A204.1 (cell line): Measurements from ENCODE around the gene SLC22A23.
"Not testable (repeated sequence)": the region's sequence is repeated elsewhere in the genome, so short reads cannot be mapped to it uniquely, and the experiment has no call there.

Experiments used
- FAIRE-seq: peaks from 2 replicates; lab custom pipeline; 2012; peaks lifted over from hg19 to GRCh38; lab: Jason Lieb, UNC

Gene SLC22A23

GRCh38 chr6:3261921-3262320, 194.9 kb downstream of the SLC22A23 start:
- no peak for FAIRE-seq

DNA sequence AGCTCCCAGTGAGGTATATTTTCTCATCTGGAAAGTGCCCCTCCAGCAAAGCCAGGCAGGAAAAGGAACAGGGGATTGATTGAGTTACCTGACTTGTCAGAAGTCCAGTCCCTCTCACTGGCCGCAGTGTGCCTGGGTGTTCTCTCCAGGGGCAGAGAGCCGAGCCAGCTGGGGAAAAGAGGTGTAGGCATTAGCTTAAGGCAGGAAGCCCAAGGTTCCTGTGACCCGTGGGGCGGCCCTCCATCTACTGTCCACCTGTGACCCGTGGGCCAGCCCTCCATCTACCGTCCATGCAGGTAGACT, 195.4 kb downstream of the SLC22A23 start:
- no peak for FAIRE-seq

DNA sequence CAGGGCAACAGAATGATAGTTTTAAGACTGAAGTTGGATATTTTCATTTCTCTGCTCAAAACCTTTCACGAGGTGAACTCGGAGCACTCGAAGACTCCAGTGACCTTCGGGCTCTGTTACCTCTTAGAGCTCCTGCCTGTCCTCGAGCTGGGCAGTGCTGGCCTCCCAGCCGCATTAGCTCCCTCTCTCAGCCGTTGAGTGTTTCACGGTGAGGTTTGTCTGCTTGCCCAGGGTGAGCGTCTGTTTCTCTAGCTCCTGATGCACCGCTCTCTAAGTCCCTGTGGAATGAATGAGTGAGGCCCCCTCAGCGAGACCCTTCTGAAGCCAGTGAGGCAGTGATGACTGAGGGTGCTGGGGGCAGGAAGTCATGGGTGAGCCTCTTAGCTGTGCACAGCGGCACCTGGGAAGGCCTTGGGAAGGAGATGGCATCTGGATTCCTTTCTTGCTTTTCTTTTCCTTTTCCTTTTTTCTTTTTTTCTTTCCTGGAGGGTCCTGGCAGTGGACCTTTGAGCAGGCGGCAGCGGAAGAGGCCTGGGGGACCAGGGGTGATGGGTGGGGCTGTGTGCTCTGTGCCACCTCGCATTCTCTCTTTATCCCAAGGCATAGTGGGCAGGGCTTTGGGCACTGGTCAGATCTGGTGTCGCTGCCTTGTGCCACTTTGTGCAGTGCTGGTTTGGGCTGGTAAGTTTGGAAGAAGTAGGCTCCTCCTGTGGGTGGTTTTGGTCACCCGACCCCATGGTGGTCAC, 195.9 kb downstream of the SLC22A23 start:
- no peak for FAIRE-seq

GRCh38 chr6:3260296-3260695, 196.6 kb downstream of the SLC22A23 start:
- FAIRE-seq = no peak

DNA sequence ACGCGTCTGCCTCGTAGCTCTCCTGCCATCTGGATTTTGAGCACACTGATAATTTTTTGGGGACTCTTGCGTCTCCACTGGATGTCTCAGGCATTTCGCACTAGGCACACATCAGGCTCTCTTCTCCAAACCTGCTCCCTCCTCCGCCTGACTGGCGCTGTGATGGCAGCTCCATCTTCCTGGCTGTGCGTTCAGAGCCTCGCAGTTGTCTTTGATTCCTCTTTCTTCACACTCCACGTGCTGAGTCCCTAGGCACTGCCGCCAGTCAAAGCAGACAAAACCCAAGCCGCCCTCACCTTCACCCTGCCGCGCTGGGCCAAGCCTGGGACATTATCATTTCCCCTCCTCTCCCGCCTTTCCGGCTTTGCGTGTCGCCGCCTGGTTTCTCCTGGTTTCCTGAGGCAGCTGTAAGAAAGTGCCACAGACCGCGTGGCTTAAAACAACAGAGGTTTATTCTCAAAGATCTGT, 197.3 kb downstream of the SLC22A23 start:
- FAIRE-seq = no peak

DNA sequence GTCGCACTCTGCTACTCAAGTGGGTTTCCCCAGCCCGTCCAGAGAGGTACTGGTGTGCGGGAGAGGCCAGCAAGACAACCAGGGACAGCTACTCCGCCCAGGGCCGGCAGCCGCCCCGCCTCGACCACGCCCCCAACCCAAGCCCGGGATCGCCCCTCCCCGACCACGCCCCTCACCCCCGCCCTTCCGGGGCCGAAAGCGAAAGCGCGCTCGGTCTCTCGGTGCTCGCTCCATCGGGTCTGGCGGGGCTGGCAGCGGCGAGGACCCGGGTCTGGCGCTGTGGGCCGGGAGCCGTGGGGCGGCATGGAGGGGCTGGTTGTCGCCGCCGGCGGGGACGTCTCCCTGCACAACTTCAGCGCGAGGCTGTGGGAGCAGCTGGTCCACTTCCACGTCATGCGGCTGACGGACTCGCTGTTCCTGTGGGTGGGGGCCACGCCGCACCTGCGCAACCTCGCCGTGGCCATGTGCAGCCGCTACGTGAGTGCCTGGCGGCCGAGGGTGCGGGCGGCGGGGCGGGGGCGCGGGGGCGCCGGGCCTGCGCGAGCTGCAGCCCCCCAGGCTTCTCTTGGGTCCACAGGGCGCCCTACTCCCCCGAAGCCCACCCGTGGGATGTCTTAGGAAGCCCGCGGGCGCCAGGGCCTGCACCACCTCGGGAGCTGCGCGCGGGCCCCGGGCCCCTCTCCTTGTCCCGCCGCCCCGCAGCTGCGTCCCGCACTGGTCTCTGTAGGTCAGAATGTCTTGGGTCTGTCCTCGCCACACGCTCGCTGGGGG, 197.9 kb downstream of the SLC22A23 start, which contains the start of gene PSMG4:
PSMG4 (plus strand) TSS at position 228 of the 771 bp plus-strand sequence; CDS start at position 304, 76 bp downstream.
- FAIRE-seq = peak; percentile 23

- no peak for FAIRE-seq
Observed at GRCh38 chr6:3258201-3258600, 198.6 kb downstream of the SLC22A23 start.

DNA sequence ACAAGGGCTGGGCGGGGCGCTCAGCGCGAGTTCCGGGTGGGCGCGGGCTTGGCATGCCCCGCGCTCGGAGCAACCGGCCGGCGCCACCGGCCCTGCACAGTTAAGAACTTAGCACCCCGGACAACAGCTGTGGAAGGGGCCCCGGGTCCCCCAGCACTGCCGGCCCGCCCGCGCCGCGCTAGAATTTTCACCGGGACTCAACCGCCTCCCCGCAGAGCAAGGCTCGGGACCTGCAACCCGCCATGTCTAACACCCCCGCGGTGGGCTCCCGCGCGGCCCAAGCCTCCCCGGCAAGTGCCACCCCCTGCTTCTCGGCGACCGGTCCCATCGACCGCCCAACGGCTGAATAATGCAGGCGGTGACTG, 203.3 kb downstream of the SLC22A23 start:
- no peak for FAIRE-seq

GRCh38 chr6:3252861-3253596, 203.8 kb downstream of the SLC22A23 start:
- FAIRE-seq = no peak

DNA sequence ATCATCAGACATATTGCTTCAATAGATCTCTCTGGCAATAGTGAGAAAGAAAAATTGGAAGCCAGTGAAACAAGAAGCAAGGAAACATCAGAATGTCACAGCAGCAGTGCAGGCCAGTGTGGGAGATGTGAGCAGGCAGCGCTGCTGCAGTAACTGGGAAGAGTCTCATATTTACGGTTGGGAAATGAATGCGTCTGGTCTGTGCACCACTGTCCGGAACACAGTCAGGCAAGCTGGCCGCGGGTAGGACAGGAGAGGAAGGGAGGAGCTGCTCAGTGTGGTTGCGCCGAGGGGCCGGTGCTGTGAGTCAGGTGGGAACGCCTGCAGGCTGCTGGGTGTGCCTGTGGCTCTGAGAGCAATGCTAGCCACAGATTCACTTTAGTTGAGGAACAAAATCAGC, 204.5 kb downstream of the SLC22A23 start:
- no peak for FAIRE-seq

- peak; percentile 83 for FAIRE-seq
Observed at GRCh38 chr6:3251462-3252314, 205.2 kb downstream of the SLC22A23 start.

DNA sequence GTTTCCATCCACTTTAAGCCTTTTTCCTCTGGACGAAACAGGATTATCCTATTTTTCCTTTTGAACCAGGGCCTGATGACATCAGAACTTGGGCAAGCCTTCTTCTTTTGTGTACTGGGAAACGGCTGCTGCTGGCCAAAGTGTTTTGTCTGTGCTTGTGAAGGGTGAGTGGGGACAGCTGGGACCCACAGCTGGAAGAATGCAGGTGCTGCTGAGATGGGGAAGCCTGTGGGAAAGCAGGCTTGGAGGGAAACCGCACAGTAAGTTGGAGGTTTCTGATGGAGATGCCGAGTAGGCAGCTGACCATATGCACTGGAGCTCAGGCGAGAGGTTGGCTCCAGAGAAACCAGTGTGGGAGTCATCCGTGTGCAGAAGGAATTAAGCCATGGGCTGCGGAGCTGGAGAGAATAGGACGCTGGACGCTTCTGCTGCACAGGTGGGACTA, 206.6 kb downstream of the SLC22A23 start:
- FAIRE-seq = no peak

- FAIRE-seq = no peak
Observed at GRCh38 chr6:3249821-3250220, 207.0 kb downstream of the SLC22A23 start.

- peak; percentile 93 for FAIRE-seq
Observed at GRCh38 chr6:3247255-3248146, 209.3 kb downstream of the SLC22A23 start.

DNA sequence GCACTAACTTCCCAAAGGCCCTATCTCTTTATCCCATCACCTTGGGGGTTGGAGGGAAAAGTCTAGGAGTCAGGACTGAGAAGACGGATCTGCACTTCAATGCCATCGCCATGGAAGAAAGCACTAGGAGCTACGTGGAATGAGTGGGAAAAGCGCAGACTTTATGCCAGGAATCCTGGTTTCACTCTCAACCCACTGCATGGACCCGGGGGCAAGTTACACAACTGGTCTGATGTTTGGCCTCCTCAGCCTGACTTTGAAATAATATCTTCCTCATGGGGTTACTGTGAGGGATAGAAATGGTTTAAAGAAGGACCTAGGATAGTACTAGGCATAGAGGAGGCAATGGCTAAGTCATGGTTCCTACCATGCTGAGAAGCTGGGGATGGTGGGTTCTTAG, 211.6 kb downstream of the SLC22A23 start:
- no peak for FAIRE-seq

DNA sequence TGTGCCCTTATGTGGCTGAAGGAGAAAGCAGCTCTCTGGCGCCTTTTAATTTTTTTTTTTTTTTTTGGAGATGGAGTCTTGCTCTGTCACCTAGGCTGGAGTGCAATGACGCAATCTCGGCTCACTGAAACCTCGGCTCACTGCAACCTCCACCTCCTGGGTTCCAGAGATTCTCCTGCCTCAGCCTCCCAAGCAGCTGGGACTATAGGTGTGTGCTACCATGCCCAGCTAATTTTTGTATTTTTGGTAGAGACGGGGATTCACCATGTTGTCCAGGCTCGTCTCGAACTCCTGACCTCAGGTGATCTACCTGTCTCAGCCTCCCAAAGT, 212.1 kb downstream of the SLC22A23 start:
- not testable (repeated sequence) for FAIRE-seq

GRCh38 chr6:3244003-3244831, 212.6 kb downstream of the SLC22A23 start:
- FAIRE-seq = no peak

- no peak for FAIRE-seq
Observed at GRCh38 chr6:3242768-3243167, 214.1 kb downstream of the SLC22A23 start.

DNA sequence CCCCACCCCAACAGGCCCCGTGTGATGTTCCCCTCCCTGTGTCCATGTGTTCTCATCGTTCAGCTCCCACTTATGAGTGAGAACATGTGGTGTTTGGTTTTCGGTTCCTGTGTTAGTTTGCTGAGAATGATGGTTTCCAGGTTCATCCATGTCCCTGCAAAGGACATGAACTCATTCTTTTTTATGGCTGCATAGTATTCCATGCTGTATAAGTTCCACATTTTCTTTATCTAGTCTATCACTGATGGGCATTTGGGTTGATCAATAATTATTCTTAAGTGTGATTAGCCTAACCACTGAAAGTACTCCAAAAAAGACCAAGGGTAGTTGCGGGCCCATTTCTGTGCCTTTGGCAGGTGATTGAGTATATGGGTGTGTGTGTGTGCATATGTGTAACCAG, 215.1 kb downstream of the SLC22A23 start:
- not testable (repeated sequence) for FAIRE-seq

DNA sequence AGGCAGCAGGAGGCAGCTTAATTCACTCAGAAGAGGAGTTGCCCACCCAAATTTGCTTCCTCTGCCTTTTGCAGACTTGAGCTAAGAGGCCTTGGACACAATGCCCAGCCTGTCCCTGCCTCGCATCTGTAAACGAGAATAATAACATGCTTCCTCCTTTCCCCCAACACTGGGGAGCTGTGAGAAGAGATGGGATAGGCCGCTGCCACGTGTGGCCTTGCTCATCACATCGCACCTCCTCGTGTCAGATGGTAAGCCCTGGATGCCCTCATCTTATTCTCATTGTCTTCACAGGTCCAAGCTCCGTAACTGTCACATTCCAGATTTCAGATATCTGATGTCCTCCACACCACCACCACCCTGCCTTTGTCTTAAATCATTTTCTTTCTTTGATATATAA, 216.3 kb downstream of the SLC22A23 start:
- FAIRE-seq = no peak
